SK-N-SH (cell line): Measurements from ENCODE around the gene PDLIM4. TPM values are rescaled to one million over a fixed set of nuclear protein-coding genes. Genes with fewer than 3 reads are reported as not detected.

Experiments
- CTCF ChIA-PET: fragments of 300-600, 350-600 bp; formaldehyde crosslinking; extraction: SDS; loops from one replicate; lab custom pipeline; 2021; lab: Yijun Ruan, JAX
- POLR2A ChIA-PET: fragments of 350-600 bp; sonication (Branson Sonifier 250); formaldehyde crosslinking; extraction: SDS; loops from one replicate; lab custom pipeline; 2020; ENCODE audit warnings: antibody characterized with exemption, inconsistent platforms; lab: Yijun Ruan, JAX
- DNase-seq: peaks from one replicate; pipeline ENCODE4 v3.0.0; 2012
- H2AFZ ChIP-seq: fragments of 200-600 bp; sonication (generic); 2 replicates; pipeline ENCODE4 v1.8.1; 2016; ENCODE audit warnings: antibody characterized with exemption, mild to moderate bottlenecking, low read depth
- H3F3A ChIP-seq: fragments of 200-600 bp; sonication (generic); replicated peaks from 2 replicates; pipeline ENCODE3; 2016; ENCODE audit warnings: antibody characterized with exemption, mild to moderate bottlenecking; ENCODE audit not compliant: insufficient read depth
- H3K27ac ChIP-seq, 2 experiments: fragments of 200-500 bp in 1 of 2; fragments of 200-600 bp in 1 of 2; sonication (Bioruptor generic) in 1 of 2; sonication (generic), shearing (Covaris generic) in 1 of 2; 2 replicates each; pipeline versions ENCODE4 v1.5.1 to v1.6.1; 2014 to 2016; ENCODE audit warnings: low read depth in 2 of 2, inconsistent platforms in 1 of 2, low read length in 1 of 2, mild to moderate bottlenecking in 1 of 2, mixed read lengths in 1 of 2
- H3K27me3 ChIP-seq: fragments of 200-600 bp; sonication (generic), shearing (Covaris generic); 2 replicates; pipeline ENCODE4 v1.6.1; 2016; ENCODE audit warnings: mixed run types; ENCODE audit not compliant: insufficient read depth
- H3K36me3 ChIP-seq, 2 experiments: fragments of 200-500 bp in 1 of 2; fragments of 200-600 bp in 1 of 2; sonication (Bioruptor generic) in 1 of 2; sonication (generic) in 1 of 2; replicated peaks in 1 of 2; 2 replicates each; pipeline versions ENCODE3 to v1.5.1; 2014 to 2016; ENCODE audit warnings: low read length in 1 of 2, mild to moderate bottlenecking in 1 of 2; ENCODE audit not compliant: insufficient read depth in 2 of 2, control insufficient read depth in 1 of 2
- H3K4me1 ChIP-seq, 2 experiments: fragments of 200-500 bp in 1 of 2; fragments of 200-600 bp in 1 of 2; sonication (Bioruptor generic) in 1 of 2; sonication (generic), shearing (Covaris generic) in 1 of 2; 2 replicates each; pipeline versions ENCODE4 v1.5.1 to v1.6.1; 2014 to 2016; ENCODE audit warnings: low read depth in 1 of 2, low read length in 1 of 2, mixed run types in 1 of 2; ENCODE audit not compliant: insufficient read depth in 2 of 2, control insufficient read depth in 1 of 2
- H3K4me2 ChIP-seq: fragments of 200-600 bp; sonication (generic), shearing (Covaris generic); 2 replicates; pipeline ENCODE4 v1.6.1; 2017; ENCODE audit warnings: mixed run types
- H3K4me3 ChIP-seq, 2 experiments: fragments of 200-500 bp in 1 of 2; fragments of 200-600 bp in 1 of 2; sonication (Bioruptor generic) in 1 of 2; sonication (generic), shearing (Covaris generic) in 1 of 2; 2 replicates each; pipeline versions ENCODE4 v1.5.1 to v1.8.1; 2014 to 2016; ENCODE audit warnings: low read depth in 2 of 2, inconsistent platforms in 1 of 2, low read length in 1 of 2, mild to moderate bottlenecking in 1 of 2, mixed read lengths in 1 of 2, moderate library complexity in 1 of 2
- H3K79me2 ChIP-seq: fragments of 200-600 bp; sonication (generic); 2 replicates; pipeline ENCODE4 v1.8.1; 2017; ENCODE audit warnings: mild to moderate bottlenecking; ENCODE audit not compliant: insufficient read depth
- H3K9ac ChIP-seq: fragments of 200-600 bp; sonication (generic); 2 replicates; pipeline ENCODE4 v1.6.1; 2017; ENCODE audit warnings: mixed run types
- H3K9me2 ChIP-seq: fragments of 200-600 bp; sonication (generic); 2 replicates; pipeline ENCODE4 v1.6.1; 2017; ENCODE audit warnings: mixed run types
- H3K9me3 ChIP-seq: fragments of 200-600 bp; sonication (generic); 2 replicates; pipeline ENCODE4 v1.6.1; 2017; ENCODE audit warnings: mixed run types, mild to moderate bottlenecking, moderate library complexity
- H4K20me1 ChIP-seq: fragments of 200-600 bp; sonication (generic); 2 replicates; pipeline ENCODE4 v1.6.1; 2017; ENCODE audit warnings: mild to moderate bottlenecking, mixed run types; ENCODE audit not compliant: insufficient read depth
- CTCF ChIP-seq: fragments of 200-600 bp; sonication (generic); IDR thresholded peaks from 2 replicates; pipeline ENCODE4 v1.6.1; 2017; ENCODE audit warnings: antibody characterized with exemption, mild to moderate bottlenecking, moderate library complexity
- FOXM1 ChIP-seq: IDR thresholded peaks from 2 replicates; pipeline ENCODE4 v1.4.0; 2012; ENCODE audit warnings: low read depth, mild to moderate bottlenecking
- GATA2 ChIP-seq: sonication (generic); formaldehyde crosslinking; IDR thresholded peaks from 2 replicates; pipeline ENCODE4 v1.5.0; 2020; ENCODE audit warnings: mild to moderate bottlenecking, missing genetic modification reagents
- NFIC ChIP-seq: IDR thresholded peaks from 2 replicates; pipeline ENCODE4 v1.4.0; 2012; ENCODE audit warnings: borderline replicate concordance
- RAD21 ChIP-seq: IDR thresholded peaks from 2 replicates; pipeline ENCODE4 v1.6.1; 2012; ENCODE audit warnings: mild to moderate bottlenecking, low read length
- RXRA ChIP-seq: IDR thresholded peaks from 2 replicates; pipeline ENCODE4 v1.4.0; 2012; ENCODE audit warnings: low read depth, mild to moderate bottlenecking, borderline replicate concordance
- SIN3A ChIP-seq: IDR thresholded peaks from 2 replicates; pipeline ENCODE4 v1.6.1; 2012; ENCODE audit warnings: low read depth, mild to moderate bottlenecking, low read length, moderate library complexity, borderline replicate concordance
- SMC3 ChIP-seq: IDR thresholded peaks from 2 replicates; pipeline ENCODE4 v1.6.1; 2012; ENCODE audit warnings: low read depth, low read length, improper control_type of control experiment
- WGBS: methylation state at CpG from one replicate; pipeline ENCODE4 v1.1.6; 2017; ENCODE audit warnings: low lambda C conversion rate; 5-methylcytosine and 5-hydroxymethylcytosine counted together
- polyA plus RNA-seq, 3 experiments: library from polyadenylated mRNA; depleted of rRNA; stranded (reverse); fragments of >200 nt; gene quantifications; 2 replicates each; pipeline ENCODE4 v1.2.3, GENCODE V29; 2012

Gene PDLIM4
- polyA plus RNA-seq, 1 of the 3 experiments (the other 2 are of a cell fraction) = 57.1 TPM

DNA sequence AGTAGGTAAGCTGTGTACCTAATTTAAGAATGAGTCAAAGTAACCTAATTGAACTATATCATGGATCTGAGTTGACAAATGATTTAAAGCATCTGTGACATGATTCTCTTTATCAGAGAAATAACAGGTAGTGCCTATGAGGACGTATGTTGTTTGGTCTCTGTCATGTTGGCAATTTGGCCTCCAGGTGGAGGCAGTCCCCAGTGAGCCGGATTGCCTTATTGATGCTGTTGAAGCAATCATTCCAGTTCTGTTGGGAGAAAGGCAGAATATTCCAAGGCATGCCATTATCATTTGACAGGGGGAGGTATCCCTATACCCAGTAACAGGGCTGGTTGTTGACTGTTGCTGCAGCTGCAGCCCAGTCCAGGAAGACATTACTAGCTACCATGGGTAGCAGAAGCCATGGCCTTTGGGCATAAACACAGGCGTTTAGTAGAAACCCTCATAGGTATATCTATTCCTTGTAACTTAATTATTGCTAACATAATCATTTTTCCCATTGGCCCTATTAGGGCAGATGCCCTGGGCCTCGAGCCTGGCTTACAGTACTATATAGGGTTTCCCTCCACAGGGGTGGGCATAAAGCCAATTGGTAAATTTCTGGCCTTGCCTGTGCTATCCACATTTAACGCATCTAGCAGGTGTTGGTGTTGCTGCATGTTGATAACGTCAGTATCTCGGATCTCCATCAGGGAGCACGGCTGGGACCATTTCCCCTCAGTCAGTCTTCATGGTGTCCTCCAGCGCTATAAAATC lies 24.5 kb downstream of the PDLIM4 start:
- H3K79me2 ChIP-seq = no peaks in the 10 kb centered on the region
- H3K9me3 ChIP-seq = no peaks in the 10 kb centered on the region
- H3K9ac ChIP-seq = no peak overlapping the region
- no peak overlapping the region for H2AFZ ChIP-seq
- H3K9me2 ChIP-seq = no peaks in the 10 kb centered on the region
- no peak overlapping the region for H3K4me3 ChIP-seq
- CTCF ChIA-PET = interaction anchor here (0.7 to 2.4 kb wide), 8 partner anchors 9 to 129 kb away, joined by 3 to 15 read pairs (median 4); partner anchors contain the start of gene SLC22A4
- no peaks in the 10 kb centered on the region for H3K36me3 ChIP-seq
- no peak for DNase-seq
- no peaks in the 10 kb centered on the region for H4K20me1 ChIP-seq
- H3K27ac ChIP-seq = no peak overlapping the region
- 74% methylated on average over 8 of the region's 9 CpGs for WGBS
- POLR2A ChIA-PET = interaction anchor here (1.6 kb wide), 1 partner anchor 12 kb away, joined by 5 read pairs; the partner anchor contains the start of gene SLC22A4
- no peak overlapping the region for H3K4me2 ChIP-seq
- no peaks in the 10 kb centered on the region for H3F3A ChIP-seq
- no peaks in the 10 kb centered on the region for H3K27me3 ChIP-seq
- peaks cover 0 to 11% of the 10 kb centered on the region in 2 experiments; a peak in 2 of 4 replicates for H3K4me1 ChIP-seq
- TF ChIP-seq SIN3A (no peak), GATA2 (CRISPR knock-in tag) (peak; percentile 23; the same call in 1 of the 2 replicates), RAD21 (0 out of 2 replicates have a peak, but pooled peaks have one; percentile 10)

DNA sequence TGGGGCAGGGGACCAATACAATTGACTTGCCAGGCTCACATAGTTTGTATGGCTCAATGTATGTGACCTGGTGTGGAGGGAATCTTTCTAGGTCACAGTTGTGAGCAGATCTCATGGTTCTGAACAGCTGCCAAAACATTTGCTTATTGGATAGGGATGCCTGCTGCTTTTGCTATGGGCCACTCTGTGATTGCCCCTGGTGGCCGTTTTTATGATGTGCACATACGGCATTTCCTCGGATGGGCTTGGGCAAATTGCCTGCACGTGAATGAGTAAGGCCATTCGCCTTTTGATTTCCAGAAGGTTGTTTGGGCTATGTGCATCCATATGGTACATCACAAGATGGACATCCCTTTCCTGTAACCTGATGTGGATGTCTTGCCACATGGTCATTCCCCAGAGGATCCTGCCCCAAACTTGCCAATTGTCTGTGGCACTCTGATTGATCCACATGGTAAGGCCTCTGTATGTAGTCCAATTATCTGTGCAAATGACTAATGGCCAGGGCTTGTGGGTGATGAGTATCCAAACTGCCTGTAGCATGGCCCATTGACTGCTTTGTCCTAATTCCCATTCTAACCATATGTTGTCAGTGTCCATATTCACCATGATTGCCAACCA lies 26.0 kb downstream of the PDLIM4 start:
- no peaks in the 10 kb centered on the region for H3K9me2 ChIP-seq
- no peak overlapping the region for H3K4me2 ChIP-seq
- CTCF ChIA-PET = interaction anchor here (0.6 to 1.9 kb wide), 6 partner anchors 10 to 100 kb away, joined by 3 to 7 read pairs (median 4); partner anchors contain the start of gene SLC22A4
- H3K36me3 ChIP-seq = no peaks in the 10 kb centered on the region
- H3F3A ChIP-seq = no peaks in the 10 kb centered on the region
- 45% methylated on average over 5 of the region's 5 CpGs for WGBS
- peak; percentile 67 for DNase-seq
- peaks cover 0 to 9% of the 10 kb centered on the region in 2 experiments; a peak in 2 of 4 replicates for H3K4me1 ChIP-seq
- no peak for TF ChIP-seq SIN3A
- peak; percentile 59 for TF ChIP-seq CTCF
- no peak for TF ChIP-seq RXRA
- no peak for TF ChIP-seq FOXM1
- TF ChIP-seq RAD21 = peak; percentile 60
- TF ChIP-seq SMC3 = peak; percentile 35; the same call in 1 of the 2 replicates
- peak; percentile 34; the same call in 1 of the 2 replicates for TF ChIP-seq NFIC
- no peaks in the 10 kb centered on the region for H3K9me3 ChIP-seq
- no peaks in the 10 kb centered on the region for H4K20me1 ChIP-seq
- H3K4me3 ChIP-seq = no peak overlapping the region
- H2AFZ ChIP-seq = no peak overlapping the region
- H3K79me2 ChIP-seq = no peaks in the 10 kb centered on the region
- H3K9ac ChIP-seq = no peak overlapping the region
- POLR2A ChIA-PET = no interaction called here
- H3K27me3 ChIP-seq = no peaks in the 10 kb centered on the region
- H3K27ac ChIP-seq = no peak overlapping the region
